ENCODE results near the gene B4GALT3.

GRCh38 chr1:161225178-161225533, 47.8 kb upstream of the B4GALT3 start:
- TF ChIP-seq CTCF (IDR thresholded peaks at IDR 0.05) (no peak), POLR2AphosphoS5 (IDR thresholded peaks at IDR 0.05) (no peak), EP300 (IDR thresholded peaks at IDR 0.05; ENCODE audit: low read depth) (no peak), POLR2A (IDR thresholded peaks at IDR 0.05) (no peak)
